ENCODE results near the gene VAPA. TPM values are rescaled to one million over a fixed set of nuclear protein-coding genes. Genes with fewer than 3 reads are reported as not detected.

VAPA gene
- total RNA-seq, 1 donor from 2014 or later, result 124 TPM

- no peaks in the 10 kb centered on the region for H3K27me3 Mint-ChIP-seq
- intact Hi-C loops (cut with micrococcal nuclease), result no loop called here
- no peak overlapping the region for H3K27ac Mint-ChIP-seq
- no peaks in the 10 kb centered on the region for H3K9me3 Mint-ChIP-seq
- ChIA-PET POLR2A (no interaction called here), CTCF (no interaction called here)
- DNase-seq, result no peak
- no peak overlapping the region for H3K4me3 Mint-ChIP-seq
- H3K36me3 Mint-ChIP-seq (ENCODE audit: low read depth), result peaks cover 65% of the 10 kb centered on the region
- ATAC-seq (ENCODE audit: low read depth), result no peak
- no peak for TF ChIP-seq CTCF (IDR thresholded peaks at IDR 0.05)
- H3K4me1 Mint-ChIP-seq, result no peaks in the 10 kb centered on the region
Measured at GRCh38 chr18:9941660-9942059, 27.8 kb downstream of the VAPA start.

- Mint-ChIP-seq H3K4me1 (no peaks in the 10 kb centered on the region), H3K27ac (no peak overlapping the region), H3K4me3 (no peak overlapping the region), H3K9me3 (no peaks in the 10 kb centered on the region), H3K27me3 (no peaks in the 10 kb centered on the region), H3K36me3 (ENCODE audit: low read depth) (peaks cover 57% of the 10 kb centered on the region)
- CTCF ChIA-PET, result no interaction called here
- DNase-seq (no peak), ATAC-seq (ENCODE audit: low read depth) (no peak)
- intact Hi-C loops (cut with micrococcal nuclease), result no loop called here
- TF ChIP-seq CTCF (IDR thresholded peaks at IDR 0.05), result no peak
- POLR2A ChIA-PET, result interaction anchor here (0.6 kb wide), 1 partner anchor 15 kb away, joined by 3 read pairs; no protein-coding TSS in a partner anchor
Measured at GRCh38 chr18:9943311-9943710, 29.5 kb downstream of the VAPA start.

- ChIA-PET CTCF (no interaction called here), POLR2A (no interaction called here)
- intact Hi-C loops (cut with micrococcal nuclease), result no loop called here
- DNase-seq (no peak), ATAC-seq (ENCODE audit: low read depth) (no peak)
- H3K36me3 Mint-ChIP-seq (ENCODE audit: low read depth), result peaks cover 57% of the 10 kb centered on the region
- no peak overlapping the region for H3K4me3 Mint-ChIP-seq
- H3K27ac Mint-ChIP-seq, result no peak overlapping the region
- no peaks in the 10 kb centered on the region for H3K9me3 Mint-ChIP-seq
- no peaks in the 10 kb centered on the region for H3K27me3 Mint-ChIP-seq
- no peaks in the 10 kb centered on the region for H3K4me1 Mint-ChIP-seq
- no peak for TF ChIP-seq CTCF (IDR thresholded peaks at IDR 0.05)
Measured at GRCh38 chr18:9944805-9945204, 31.0 kb downstream of the VAPA start.

GRCh38 chr18:9946831-9947230, 33.0 kb downstream of the VAPA start:
- no peak overlapping the region for H3K4me3 Mint-ChIP-seq
- DNase-seq, result no peak
- H3K9me3 Mint-ChIP-seq, result no peaks in the 10 kb centered on the region
- H3K36me3 Mint-ChIP-seq (ENCODE audit: low read depth), result peaks cover 58% of the 10 kb centered on the region
- intact Hi-C loops (cut with micrococcal nuclease), result no loop called here
- ChIA-PET CTCF (no interaction called here), POLR2A (no interaction called here)
- TF ChIP-seq CTCF (IDR thresholded peaks at IDR 0.05), result no peak
- ATAC-seq (ENCODE audit: low read depth), result no peak
- no peak overlapping the region for H3K27ac Mint-ChIP-seq
- peaks cover 3% of the 10 kb centered on the region for H3K4me1 Mint-ChIP-seq
- no peaks in the 10 kb centered on the region for H3K27me3 Mint-ChIP-seq

- no peak for TF ChIP-seq CTCF (IDR thresholded peaks at IDR 0.05)
- ChIA-PET CTCF (no interaction called here), POLR2A (no interaction called here)
- intact Hi-C loops (cut with micrococcal nuclease), result no loop called here
- H3K27me3 Mint-ChIP-seq, result no peaks in the 10 kb centered on the region
- H3K27ac Mint-ChIP-seq, result no peak overlapping the region
- no peaks in the 10 kb centered on the region for H3K9me3 Mint-ChIP-seq
- DNase-seq, result no peak
- no peak for ATAC-seq (ENCODE audit: low read depth)
- peaks cover 58% of the 10 kb centered on the region for H3K36me3 Mint-ChIP-seq (ENCODE audit: low read depth)
- peaks cover 5% of the 10 kb centered on the region for H3K4me1 Mint-ChIP-seq
- H3K4me3 Mint-ChIP-seq, result no peak overlapping the region
Measured at GRCh38 chr18:9947248-9947647, 33.4 kb downstream of the VAPA start.
